ENCODE data around the gene COIL. TPM values are rescaled to one million over a fixed set of nuclear protein-coding genes. Genes with fewer than 3 reads are reported as not detected.

Gene COIL
- total and polyA plus RNA-seq, 2 of the 13 experiments (the other 11 are each of a cell fraction or from before 2014, with no cell fraction given) = 8.1 to 29.4 TPM

- TF ChIP-seq GMEB1 (CRISPR knock-in tag; IDR thresholded peaks at IDR 0.05; ENCODE audit: borderline replicate concordance) (no peak), ZNF160 (CRISPR knock-in tag; IDR thresholded peaks at IDR 0.05) (peak; percentile 29; the same call in 1 of the 2 replicates), CEBPB (IDR thresholded peaks at IDR 0.05; ENCODE audit: borderline replicate concordance, low read depth, low read length) (peak; percentile 77; the same call in 1 of the 2 replicates), PBX3 (CRISPR knock-in tag; IDR thresholded peaks at IDR 0.05; ENCODE audit: borderline replicate concordance) (no peak), ZNF263 (CRISPR knock-in tag; IDR thresholded peaks at IDR 0.05) (0 out of 2 replicates have a peak, but pooled peaks have one; percentile 21), USF2 (IDR thresholded peaks at IDR 0.05; ENCODE audit: low read depth, low read length) (no peak), USF2 (CRISPR knock-in tag; IDR thresholded peaks at IDR 0.05; ENCODE audit: borderline replicate concordance) (peak; percentile 30; the same call in 1 of the 2 replicates), SIX4 (CRISPR knock-in tag; IDR thresholded peaks at IDR 0.05) (no peak), SUZ12 (IDR thresholded peaks at IDR 0.05; ENCODE audit: low read depth, low read length) (no peak), KLF12 (CRISPR knock-in tag; IDR thresholded peaks at IDR 0.05; ENCODE audit: borderline replicate concordance) (no peak), SMAD1 (CRISPR knock-in tag; IDR thresholded peaks at IDR 0.05; ENCODE audit: borderline replicate concordance, low read depth) (0 out of 2 replicates have a peak, but pooled peaks have one; percentile 36), ETV5 (CRISPR knock-in tag; IDR thresholded peaks at IDR 0.05; ENCODE audit: borderline replicate concordance) (0 out of 2 replicates have a peak, but pooled peaks have one; percentile 22), HNF4A (CRISPR knock-in tag; IDR thresholded peaks at IDR 0.05) (peak; percentile 80), JUN (CRISPR knock-in tag; IDR thresholded peaks at IDR 0.05) (no peak), MXD4 (CRISPR knock-in tag; IDR thresholded peaks at IDR 0.05) (0 out of 2 replicates have a peak, but pooled peaks have one; percentile 41), KDM2A (CRISPR knock-in tag; IDR thresholded peaks at IDR 0.05; ENCODE audit: borderline replicate concordance, low read depth) (no peak; the same call in 1 of the 2 replicates), NR2C2 (CRISPR knock-in tag; IDR thresholded peaks at IDR 0.05; ENCODE audit: borderline replicate concordance) (no peak), NKX3-1 (CRISPR knock-in tag; IDR thresholded peaks at IDR 0.05) (0 out of 2 replicates have a peak, but pooled peaks have one; percentile 47), MYC (CRISPR knock-in tag; IDR thresholded peaks at IDR 0.05; ENCODE audit: borderline replicate concordance) (peak; percentile 53; the same call in 1 of the 2 replicates), ZNF552 (CRISPR knock-in tag; IDR thresholded peaks at IDR 0.05; ENCODE audit: borderline replicate concordance) (peak; percentile 10; the same call in 1 of the 2 replicates), SIN3A (IDR thresholded peaks at IDR 0.05; ENCODE audit: borderline replicate concordance, low read depth, low read length) (0 out of 2 replicates have a peak, but pooled peaks have one; percentile 18), ZMYM4 (CRISPR knock-in tag; IDR thresholded peaks at IDR 0.05) (0 out of 2 replicates have a peak, but pooled peaks have one; percentile 29), CEBPG (CRISPR knock-in tag; IDR thresholded peaks at IDR 0.05) (peak; percentile 72), U2AF1 (optimal IDR thresholded peaks at IDR 0.05; ENCODE audit: low read depth, low read length) (no peak), IRF2 (CRISPR knock-in tag; IDR thresholded peaks at IDR 0.05) (peak; percentile 41; the same call in 1 of the 2 replicates)
These were observed 48.5 kb downstream of the COIL start (continued) for GRCh38 chr17:56912105-56912999.
